ENCODE results near the gene SDF4. TPM values are rescaled to one million over a fixed set of nuclear protein-coding genes. Genes with fewer than 3 reads are reported as not detected.

Gene SDF4
- total and polyA plus RNA-seq, 2 of the 8 experiments (the other 6 are each of a cell fraction or from before 2014, with no cell fraction given) = 45.5 to 75.6 TPM

- no peaks in the 10 kb centered on the region for H3K79me1 ChIP-seq (ENCODE audit: low read depth, low read length)
- H3K79me2 ChIP-seq (ENCODE audit: control insufficient read depth in 1 of 2, insufficient read depth in 2 of 2, low read length in 2 of 2) = no peaks in the 10 kb centered on the region
- H3K23me2 ChIP-seq (ENCODE audit: low read depth, low read length) = peaks cover 3% of the 10 kb centered on the region; the same call in 1 of the 2 replicates
- no peak overlapping the region for H2BK5ac ChIP-seq (ENCODE audit: low read depth, low read length)
- H3K27me3 ChIP-seq (replicated peaks in 1 of 4; ENCODE audit: control insufficient read depth in 3 of 4, extremely low read depth in 1 of 4, insufficient read depth in 3 of 4, low read length in 3 of 4) = no peaks in the 10 kb centered on the region; a peak in 1 of 7 replicates
- ChIA-PET CTCF (ENCODE audit: partially characterized antibody) (interaction anchor here (0.6 to 6.1 kb wide), 6 partner anchors 12 to 246 kb away, joined by 3 to 38 read pairs (median 3); no protein-coding TSS in a partner anchor), POLR2A (ENCODE audit: partially characterized antibody) (interaction anchor here (0.6 to 1.7 kb wide), 2 partner anchors 11 to 149 kb away, joined by 3 read pairs; no protein-coding TSS in a partner anchor)
- no peak overlapping the region for H4K5ac ChIP-seq (ENCODE audit: insufficient read length, low read depth, low read length)
- H2BK20ac ChIP-seq (ENCODE audit: low read length) = no peak overlapping the region
- H2BK120ac ChIP-seq (replicated peaks; ENCODE audit: low read depth, low read length) = no peak overlapping the region
- no peak overlapping the region for H2AK5ac ChIP-seq (ENCODE audit: low read depth, low read length)
- H3K4me1 ChIP-seq (replicated peaks in 1 of 4; ENCODE audit: control insufficient read depth in 3 of 4, insufficient read depth in 4 of 4, low read length in 3 of 4) = peaks cover 0 to 7% (median 1%) of the 10 kb centered on the region in 4 experiments; a peak in 2 of 7 replicates
- no peak overlapping the region for H2AFZ ChIP-seq (ENCODE audit: low read length)
- H3K27ac ChIP-seq (ENCODE audit: low read depth, low read length) = no peak overlapping the region
- WGBS, 2 experiments (ENCODE audit: extremely low coverage in 1 of 2, insufficient coverage in 1 of 2, insufficient read length in 1 of 2, insufficient replicate concordance in 2 of 2, low coverage in 1 of 2, low lambda C conversion rate in 2 of 2, missing lambda C conversion rate in 1 of 2) = 90% methylated on average over 15 of the region's 17 CpGs; no CpG with 5 or more reads in 1 of the 2 experiments
- no peak overlapping the region for H3K9ac ChIP-seq (replicated peaks in 1 of 4; ENCODE audit: extremely low read depth in 1 of 4, low read depth in 3 of 4, low read length in 3 of 4)
- H4K91ac ChIP-seq (replicated peaks; ENCODE audit: insufficient read length, low read length) = no peak overlapping the region
- no peak overlapping the region for H4K8ac ChIP-seq (ENCODE audit: extremely low read depth, insufficient read depth, low read length)
- FAIRE-seq (no peak), DNase-seq (ENCODE audit: low read depth in 1 of 2, low spot score in 2 of 2) (no peak)
- no peak overlapping the region for H3K4ac ChIP-seq (replicated peaks; ENCODE audit: insufficient read length, low read depth, low read length)
- no peaks in the 10 kb centered on the region for H4K20me1 ChIP-seq (replicated peaks in 1 of 2; ENCODE audit: control insufficient read depth in 1 of 2, insufficient read depth in 2 of 2, low read length in 2 of 2)
- no peak overlapping the region for H3K23ac ChIP-seq (ENCODE audit: insufficient read length)
- no peaks in the 10 kb centered on the region for H3K9me3 ChIP-seq (ENCODE audit: insufficient read depth in 2 of 2, low read depth in 1 of 2, low read length in 1 of 2)
- no peak overlapping the region for H3K14ac ChIP-seq (ENCODE audit: insufficient read length)
- no peak overlapping the region for H3K56ac ChIP-seq (replicated peaks; ENCODE audit: insufficient read length, low read depth, low read length)
- no peak overlapping the region for H3K4me3 ChIP-seq (ENCODE audit: extremely low read depth in 1 of 4, insufficient read depth in 2 of 4, low read depth in 3 of 4, low read length in 4 of 4)
- no peaks in the 10 kb centered on the region for H3K36me3 ChIP-seq (ENCODE audit: control insufficient read depth in 2 of 4, insufficient read depth in 4 of 4, low read length in 3 of 4)
- no peak overlapping the region for H3K4me2 ChIP-seq (ENCODE audit: insufficient read depth in 1 of 2, low read depth in 2 of 2, low read length in 2 of 2)
- no peak overlapping the region for H3K18ac ChIP-seq (ENCODE audit: extremely low read depth, low read length)
- H2BK15ac ChIP-seq (ENCODE audit: low read length) = no peak overlapping the region
- H2BK12ac ChIP-seq (ENCODE audit: low read depth, low read length) = no peak overlapping the region
- TF ChIP-seq EP300 (IDR thresholded peaks at IDR 0.05; ENCODE audit: borderline replicate concordance in 1 of 2, low read depth in 2 of 2, low read length in 2 of 2) = no peak
These were observed 47.2 kb upstream of the SDF4 start for GRCh38 chr1:1279028-1279427.

All from H1 (cell line).